OCI-LY1 (cell line): ENCODE results near the gene TSPAN2.

ENCODE experiments used
- H2AFZ ChIP-seq: fragments of 200-600 bp; sonication (generic), shearing (Covaris generic); 2 replicates; pipeline ENCODE4 v1.6.0; 2014; ENCODE audit warnings: antibody characterized with exemption, mild to moderate bottlenecking, low read length
- H3F3A ChIP-seq: fragments of 200-600 bp; sonication (generic), shearing (Covaris generic); 2 replicates; pipeline ENCODE4 v1.6.0; 2014; ENCODE audit warnings: mild to moderate bottlenecking, antibody characterized with exemption, low read length, moderate library complexity; ENCODE audit not compliant: insufficient read depth
- H3K27ac ChIP-seq: fragments of 200-600 bp; sonication (generic); 2 replicates; pipeline ENCODE4 v1.5.1; 2014; ENCODE audit warnings: low read length, mixed run types, mild to moderate bottlenecking, low read depth; ENCODE audit not compliant: poor library complexity, severe bottlenecking
- H3K27me3 ChIP-seq: fragments of 200-600 bp; sonication (generic); 2 replicates; pipeline ENCODE4 v1.6.0; 2014; ENCODE audit warnings: antibody characterized with exemption, mild to moderate bottlenecking, low read length, moderate library complexity; ENCODE audit not compliant: insufficient read depth
- H3K36me3 ChIP-seq: fragments of 200-600 bp; sonication (generic); 2 replicates; pipeline ENCODE4 v1.6.1; 2014; ENCODE audit warnings: mild to moderate bottlenecking, antibody characterized with exemption, low read length, moderate library complexity, mixed read lengths; ENCODE audit not compliant: insufficient read depth
- H3K4me1 ChIP-seq: fragments of 200-600 bp; sonication (generic); 2 replicates; pipeline ENCODE4 v1.5.1; 2014; ENCODE audit warnings: mild to moderate bottlenecking, low read length, moderate library complexity; ENCODE audit not compliant: insufficient read depth, severe bottlenecking
- H3K4me2 ChIP-seq: fragments of 200-600 bp; sonication (generic), shearing (Covaris generic); 2 replicates; pipeline ENCODE4 v1.6.1; 2014; ENCODE audit warnings: low read length
- H3K4me3 ChIP-seq: fragments of 200-600 bp; sonication (generic); 2 replicates; pipeline ENCODE4 v1.5.1; 2014; ENCODE audit warnings: low read length, low read depth, mild to moderate bottlenecking, mixed read lengths; ENCODE audit not compliant: poor library complexity, severe bottlenecking
- H3K79me2 ChIP-seq: fragments of 200-600 bp; shearing (Covaris generic); 2 replicates; pipeline ENCODE4 v1.6.1; 2016; ENCODE audit warnings: mixed run types, low read length, mixed read lengths; ENCODE audit not compliant: insufficient read depth
- H3K9ac ChIP-seq: fragments of 200-600 bp; sonication (generic), shearing (Covaris generic); 2 replicates; pipeline ENCODE4 v1.6.1; 2014; ENCODE audit warnings: mild to moderate bottlenecking, low read length, mixed read lengths
- H3K9me2 ChIP-seq: fragments of 200-600 bp; sonication (generic), shearing (Covaris generic); 2 replicates; pipeline ENCODE4 v1.6.1; 2014; ENCODE audit warnings: low read depth, mild to moderate bottlenecking, low read length, mixed read lengths
- H3K9me3 ChIP-seq: fragments of 200-600 bp; shearing (Covaris generic); 2 replicates; pipeline ENCODE4 v1.6.1; 2014; ENCODE audit warnings: low read length, mixed read lengths
- H4K20me1 ChIP-seq: fragments of 200-600 bp; sonication (generic), shearing (Covaris generic); 2 replicates; pipeline ENCODE4 v1.6.0; 2016; ENCODE audit warnings: mild to moderate bottlenecking, low read length; ENCODE audit not compliant: insufficient read depth
- EZH2 ChIP-seq: fragments of 200-600 bp; sonication (generic), shearing (Covaris generic); IDR thresholded peaks from 2 replicates; pipeline ENCODE4 v1.8.0; 2017; ENCODE audit warnings: borderline replicate concordance, mixed run types, mild to moderate bottlenecking, antibody characterized with exemption, low read length, moderate library complexity, mixed read lengths
- TF ChIP-seq, protein P1 (sequence below): fragments of 200-600 bp; sonication (generic), shearing (Covaris generic); IDR thresholded peaks from 2 replicates; pipeline ENCODE4 v1.5.1; 2017; ENCODE audit warnings: mild to moderate bottlenecking, antibody characterized with exemption, low read length, moderate library complexity, mixed read lengths

TSPAN2 gene

DNA sequence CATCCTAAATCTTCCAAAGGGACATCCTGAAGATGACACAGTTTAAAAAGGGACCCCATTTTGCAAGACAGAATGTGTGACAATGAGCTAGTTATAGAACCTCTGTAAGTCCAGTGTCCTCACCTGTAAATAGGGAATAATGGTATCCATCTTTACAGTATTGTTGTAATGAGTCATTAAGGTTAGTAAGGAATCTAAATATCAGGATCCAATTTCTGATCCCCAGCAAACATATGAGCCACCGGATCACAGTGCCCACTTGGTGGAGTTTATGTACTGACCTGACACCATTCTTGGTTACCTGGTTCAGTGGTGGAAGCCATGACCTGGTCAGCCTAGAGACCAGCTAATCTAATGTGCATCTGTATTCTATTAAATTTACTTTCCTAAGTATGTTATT lies 47.9 kb upstream of the TSPAN2 start:
- no peak overlapping the region for H3K4me2 ChIP-seq
- H3K27me3 ChIP-seq: no peaks in the 10 kb centered on the region
- no peak for TF ChIP-seq EZH2
- TF ChIP-seq, protein P1, sequence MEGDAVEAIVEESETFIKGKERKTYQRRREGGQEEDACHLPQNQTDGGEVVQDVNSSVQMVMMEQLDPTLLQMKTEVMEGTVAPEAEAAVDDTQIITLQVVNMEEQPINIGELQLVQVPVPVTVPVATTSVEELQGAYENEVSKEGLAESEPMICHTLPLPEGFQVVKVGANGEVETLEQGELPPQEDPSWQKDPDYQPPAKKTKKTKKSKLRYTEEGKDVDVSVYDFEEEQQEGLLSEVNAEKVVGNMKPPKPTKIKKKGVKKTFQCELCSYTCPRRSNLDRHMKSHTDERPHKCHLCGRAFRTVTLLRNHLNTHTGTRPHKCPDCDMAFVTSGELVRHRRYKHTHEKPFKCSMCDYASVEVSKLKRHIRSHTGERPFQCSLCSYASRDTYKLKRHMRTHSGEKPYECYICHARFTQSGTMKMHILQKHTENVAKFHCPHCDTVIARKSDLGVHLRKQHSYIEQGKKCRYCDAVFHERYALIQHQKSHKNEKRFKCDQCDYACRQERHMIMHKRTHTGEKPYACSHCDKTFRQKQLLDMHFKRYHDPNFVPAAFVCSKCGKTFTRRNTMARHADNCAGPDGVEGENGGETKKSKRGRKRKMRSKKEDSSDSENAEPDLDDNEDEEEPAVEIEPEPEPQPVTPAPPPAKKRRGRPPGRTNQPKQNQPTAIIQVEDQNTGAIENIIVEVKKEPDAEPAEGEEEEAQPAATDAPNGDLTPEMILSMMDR: no peak
- no peak overlapping the region for H3K4me3 ChIP-seq
- H3K9ac ChIP-seq: no peak overlapping the region
- H3K79me2 ChIP-seq: no peaks in the 10 kb centered on the region
- no peaks in the 10 kb centered on the region for H3K9me2 ChIP-seq
- H3K27ac ChIP-seq: no peak overlapping the region
- H4K20me1 ChIP-seq: no peaks in the 10 kb centered on the region
- no peaks in the 10 kb centered on the region for H3K4me1 ChIP-seq
- no peaks in the 10 kb centered on the region for H3F3A ChIP-seq
- H3K36me3 ChIP-seq: no peaks in the 10 kb centered on the region
- H3K9me3 ChIP-seq: no peaks in the 10 kb centered on the region
- H2AFZ ChIP-seq: no peak overlapping the region

DNA sequence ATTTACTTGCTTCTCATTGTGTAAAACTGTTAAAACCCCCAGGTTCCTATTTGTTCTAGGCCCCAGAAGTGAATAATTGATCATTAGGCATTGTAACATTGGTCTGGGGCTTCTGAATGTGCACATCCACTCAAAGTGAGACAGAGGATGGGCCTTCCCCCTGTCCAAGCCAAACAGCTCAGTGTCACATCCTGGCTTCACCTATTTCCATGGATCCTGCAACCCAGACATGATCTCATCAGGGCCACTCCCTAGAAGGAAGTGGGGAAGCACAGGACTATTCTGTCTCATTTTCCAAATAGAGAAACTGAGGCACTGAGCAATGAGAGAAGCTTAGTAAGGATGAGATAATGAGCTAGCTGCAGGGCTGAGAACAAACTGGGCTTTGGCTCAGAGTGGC lies 47.4 kb upstream of the TSPAN2 start:
- Histone ChIP-seq H3K79me2 (no peaks in the 10 kb centered on the region), H3K4me1 (no peaks in the 10 kb centered on the region), H3K27me3 (no peaks in the 10 kb centered on the region), H3K9me3 (no peaks in the 10 kb centered on the region), H3K9ac (no peak overlapping the region), H3K36me3 (no peaks in the 10 kb centered on the region), H3K4me2 (no peak overlapping the region), H3F3A (no peaks in the 10 kb centered on the region), H3K9me2 (no peaks in the 10 kb centered on the region), H3K27ac (no peak overlapping the region), H4K20me1 (no peaks in the 10 kb centered on the region), H2AFZ (no peak overlapping the region), H3K4me3 (no peak overlapping the region)
- TF ChIP-seq, protein P1: no peak
- no peak for TF ChIP-seq EZH2

DNA sequence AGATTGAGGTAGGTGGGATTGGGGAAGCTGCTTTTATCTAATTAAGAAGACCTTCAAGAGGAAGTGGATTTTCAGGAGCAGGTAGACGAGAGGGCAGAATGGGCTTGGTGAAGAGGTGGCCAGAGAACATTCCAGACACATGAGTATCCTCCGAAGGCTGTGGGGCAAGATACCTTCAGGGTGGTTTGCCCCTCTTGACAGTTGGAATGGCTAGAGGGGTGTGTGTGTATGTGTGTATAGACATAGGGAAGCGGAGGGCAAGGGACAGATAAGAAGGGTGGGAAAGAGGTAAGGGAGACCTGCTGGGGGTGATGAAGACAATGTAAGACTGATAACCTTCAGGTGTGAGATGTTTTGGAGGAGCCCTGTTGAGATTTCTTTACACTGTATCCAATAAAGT lies 46.8 kb upstream of the TSPAN2 start:
- Histone ChIP-seq H3K4me2 (no peak overlapping the region), H3K9ac (no peak overlapping the region), H2AFZ (no peak overlapping the region), H3K4me1 (no peaks in the 10 kb centered on the region), H4K20me1 (no peaks in the 10 kb centered on the region), H3K36me3 (no peaks in the 10 kb centered on the region), H3K9me2 (no peaks in the 10 kb centered on the region), H3K79me2 (no peaks in the 10 kb centered on the region), H3K9me3 (no peaks in the 10 kb centered on the region), H3K4me3 (no peak overlapping the region), H3K27ac (no peak overlapping the region), H3K27me3 (no peaks in the 10 kb centered on the region), H3F3A (no peaks in the 10 kb centered on the region)
- no peak for TF ChIP-seq EZH2
- TF ChIP-seq, protein P1: no peak
